B cell (primary cell): Measurements from ENCODE around the gene GABRA6. TPM values are rescaled to one million over a fixed set of nuclear protein-coding genes. Genes with fewer than 3 reads are reported as not detected.

ENCODE experiments used
- ATAC-seq: fragments of 200-7000 bp; cut with Tn5 transposase; one replicate; pipeline ENCODE4 v1.10.0; 2021; ENCODE audit warnings: low read depth, mild to moderate bottlenecking, moderate number of reproducible peaks, moderate library complexity
- CTCF ChIA-PET: fragments of 350-600 bp; sonication (Branson Sonifier 250); formaldehyde crosslinking; loops from one replicate; lab custom pipeline; 2021; ENCODE audit warnings: antibody characterized with exemption, inconsistent platforms; lab: Charles Lee
- POLR2A ChIA-PET: fragments of 350-600 bp; sonication (Branson Sonifier 250); formaldehyde crosslinking; loops from one replicate; lab custom pipeline; 2021; ENCODE audit warnings: antibody characterized with exemption; lab: Charles Lee
- DNase-seq: peaks from one replicate; pipeline ENCODE4 v3.0.0; 2013
- H2AFZ ChIP-seq: 2 replicates; pipeline ENCODE4 v1.6.1; 2012; ENCODE audit warnings: mild to moderate bottlenecking, low read depth, low read length; ENCODE audit not compliant: insufficient read depth, poor library complexity, severe bottlenecking
- H3K27ac ChIP-seq, 2 donors: 1 replicate in 1 of 2; 2 replicates in 1 of 2; pipeline ENCODE4 v1.5.1; 2012 to 2013; ENCODE audit warnings: low read length in 2 of 2, mild to moderate bottlenecking in 2 of 2, moderate library complexity in 1 of 2
- H3K27me3 ChIP-seq, 4 experiments: fragments of 200-600 bp in 1 of 4; sonication (generic) in 1 of 4; replicated peaks in 1 of 4; 1 replicate in 2 of 4; 2 replicates in 2 of 4; pipeline versions ENCODE4 v1.6.1 to v1.7.0; 2013 to 2016; ENCODE audit warnings: low read length in 3 of 4, mild to moderate bottlenecking in 2 of 4, mixed read lengths in 1 of 4, moderate library complexity in 1 of 4; ENCODE audit not compliant: insufficient read depth in 4 of 4, control insufficient read depth in 3 of 4; ENCODE audit errors: control extremely low read depth in 1 of 4
- H3K36me3 ChIP-seq, 2 experiments: replicated peaks in 1 of 2; 1 replicate in 1 of 2; 2 replicates in 1 of 2; pipeline versions ENCODE4 v1.6.1 to v1.7.1; 2013; ENCODE audit warnings: low read length in 1 of 2; ENCODE audit not compliant: insufficient read depth in 2 of 2, control insufficient read depth in 1 of 2; ENCODE audit errors: control extremely low read depth in 1 of 2, extremely low read depth in 1 of 2
- H3K4me1 ChIP-seq, 2 donors: fragments of 200-600 bp in 1 of 2; sonication (generic) in 1 of 2; 1 replicate in 1 of 2; 2 replicates in 1 of 2; pipeline versions ENCODE4 v1.5.1 to v1.6.1; 2013 to 2017; ENCODE audit warnings: low read length in 2 of 2; ENCODE audit not compliant: control insufficient read depth in 2 of 2, insufficient read depth in 2 of 2
- H3K4me2 ChIP-seq: replicated peaks from 2 replicates; pipeline ENCODE3; 2012; ENCODE audit warnings: mild to moderate bottlenecking, low read depth, low read length; ENCODE audit not compliant: poor library complexity, severe bottlenecking
- H3K4me3 ChIP-seq, 5 experiments: fragments of 200-600 bp in 1 of 5; sonication (generic) in 1 of 5; 1 replicate in 3 of 5; 2 replicates in 2 of 5; pipeline versions ENCODE4 v1.5.1 to v1.7.0; 2011 to 2016; ENCODE audit warnings: low read length in 4 of 5, mild to moderate bottlenecking in 4 of 5, low read depth in 2 of 5, control low read depth in 1 of 5, moderate library complexity in 1 of 5; ENCODE audit not compliant: insufficient read depth in 1 of 5; ENCODE audit errors: control extremely low read depth in 1 of 5, extremely low read depth in 1 of 5
- H3K79me2 ChIP-seq: fragments of 200-600 bp; sonication (generic); one replicate; pipeline ENCODE4 v1.6.0; 2016; ENCODE audit warnings: low read length; ENCODE audit not compliant: control insufficient read depth, insufficient read depth
- H3K9ac ChIP-seq: fragments of 200-600 bp; sonication (generic); 2 replicates; pipeline ENCODE4 v1.6.1; 2017; ENCODE audit warnings: mild to moderate bottlenecking, low read length, moderate library complexity
- H3K9me3 ChIP-seq, 3 donors: one replicate each; pipeline versions ENCODE4 v1.6.1 to v1.7.1; 2013; ENCODE audit warnings: low read length in 2 of 3; ENCODE audit not compliant: control insufficient read depth in 2 of 3, insufficient read depth in 1 of 3; ENCODE audit errors: control extremely low read depth in 1 of 3
- H4K20me1 ChIP-seq: 2 replicates; pipeline ENCODE4 v1.6.0; 2012; ENCODE audit warnings: mild to moderate bottlenecking, low read length; ENCODE audit not compliant: insufficient read depth, control insufficient read depth, poor library complexity, severe bottlenecking
- H3K27ac Mint-ChIP-seq: one replicate; pipeline ENCODE4 v1.8.0; 2021; ENCODE audit warnings: mixed read lengths
- H3K27me3 Mint-ChIP-seq: one replicate; pipeline ENCODE4 v1.8.0; 2021; ENCODE audit warnings: mixed read lengths
- H3K4me1 Mint-ChIP-seq: one replicate; pipeline ENCODE4 v1.8.0; 2021; ENCODE audit warnings: mixed read lengths
- H3K4me3 Mint-ChIP-seq: one replicate; pipeline ENCODE4 v1.8.0; 2021; ENCODE audit warnings: mixed read lengths
- H3K9me3 Mint-ChIP-seq: one replicate; pipeline ENCODE4 v1.8.0; 2022; ENCODE audit warnings: mixed read lengths; ENCODE audit not compliant: insufficient read depth
- EZH2 ChIP-seq: IDR thresholded peaks from 2 replicates; pipeline ENCODE4 v1.6.1; 2012; ENCODE audit warnings: borderline replicate concordance, low read depth, mild to moderate bottlenecking, moderate library complexity, low read length; ENCODE audit not compliant: insufficient read depth, poor library complexity, severe bottlenecking
- WGBS: methylation state at CpG from one replicate; pipeline ENCODE4 v1.1.5; 2013; ENCODE audit warnings: missing lambda C conversion rate; ENCODE audit not compliant: insufficient coverage; 5-methylcytosine and 5-hydroxymethylcytosine counted together
- intact Hi-C: fragments of 100-400 bp; cut with micrococcal nuclease; formaldehyde crosslinking; loops from one replicate; pipeline ENCODE4 v1.10.0; 2022
- polyA plus RNA-seq: library from polyadenylated mRNA; depleted of rRNA; stranded (reverse); fragments of >200 nt; gene quantifications from 2 replicates; pipeline ENCODE4 v1.2.3, GENCODE V29; 2012
- total RNA-seq, 2 donors: library from RNA; stranded (reverse); fragments of 120-200 nt in 1 of 2; gene quantifications; 1 replicate in 1 of 2; 2 replicates in 1 of 2; pipeline versions ENCODE4 v1.2.3 to v1.2.4, GENCODE V29; 2013 to 2022
- TF ChIP-seq, protein P1 (sequence below): fragments of 200-600 bp; IDR thresholded peaks from one replicate; pipeline ENCODE4 v1.8.0; 2022; ENCODE audit warnings: antibody characterized with exemption, mild to moderate bottlenecking

Gene GABRA6
- total and polyA plus RNA-seq, 2 donors (not counting 1 experiment from before 2014, with no cell fraction given), result not detected

- Mint-ChIP-seq H3K4me1 (no peaks in the 10 kb centered on the region), H3K27ac (no peak overlapping the region), H3K9me3 (no peaks in the 10 kb centered on the region), H3K27me3 (no peaks in the 10 kb centered on the region), H3K4me3 (no peak overlapping the region)
- no peak for ATAC-seq
- ChIA-PET POLR2A (no interaction called here), CTCF (no interaction called here)
- 0% methylated on average over 1 of the region's 3 CpGs for WGBS
- Histone ChIP-seq H3K4me3 (no peak overlapping the region), H3K36me3 (no peaks in the 10 kb centered on the region), H3K9me3 (peaks cover 0 to 17% (median 0%) of the 10 kb centered on the region in 3 donors), H3K27ac (no peak overlapping the region), H2AFZ (no peak overlapping the region), H3K4me1 (no peaks in the 10 kb centered on the region), H3K4me2 (no peak overlapping the region), H3K79me2 (no peaks in the 10 kb centered on the region), H3K27me3 (no peaks in the 10 kb centered on the region), H4K20me1 (no peaks in the 10 kb centered on the region), H3K9ac (no peak overlapping the region)
- DNase-seq, result no peak
- TF ChIP-seq, protein P1, sequence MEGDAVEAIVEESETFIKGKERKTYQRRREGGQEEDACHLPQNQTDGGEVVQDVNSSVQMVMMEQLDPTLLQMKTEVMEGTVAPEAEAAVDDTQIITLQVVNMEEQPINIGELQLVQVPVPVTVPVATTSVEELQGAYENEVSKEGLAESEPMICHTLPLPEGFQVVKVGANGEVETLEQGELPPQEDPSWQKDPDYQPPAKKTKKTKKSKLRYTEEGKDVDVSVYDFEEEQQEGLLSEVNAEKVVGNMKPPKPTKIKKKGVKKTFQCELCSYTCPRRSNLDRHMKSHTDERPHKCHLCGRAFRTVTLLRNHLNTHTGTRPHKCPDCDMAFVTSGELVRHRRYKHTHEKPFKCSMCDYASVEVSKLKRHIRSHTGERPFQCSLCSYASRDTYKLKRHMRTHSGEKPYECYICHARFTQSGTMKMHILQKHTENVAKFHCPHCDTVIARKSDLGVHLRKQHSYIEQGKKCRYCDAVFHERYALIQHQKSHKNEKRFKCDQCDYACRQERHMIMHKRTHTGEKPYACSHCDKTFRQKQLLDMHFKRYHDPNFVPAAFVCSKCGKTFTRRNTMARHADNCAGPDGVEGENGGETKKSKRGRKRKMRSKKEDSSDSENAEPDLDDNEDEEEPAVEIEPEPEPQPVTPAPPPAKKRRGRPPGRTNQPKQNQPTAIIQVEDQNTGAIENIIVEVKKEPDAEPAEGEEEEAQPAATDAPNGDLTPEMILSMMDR, result no peak
- no peak for TF ChIP-seq EZH2
- intact Hi-C loops, result no loop called here
Measured at GRCh38 chr5:161745392-161745791, 59.9 kb downstream of the GABRA6 start.

GRCh38 chr5:161751265-161751664 is 65.7 kb downstream of the GABRA6 start:
- Histone ChIP-seq H3K79me2 (no peaks in the 10 kb centered on the region), H3K27ac (no peak overlapping the region), H3K4me3 (no peak overlapping the region), H3K27me3 (no peaks in the 10 kb centered on the region), H3K9me3 (peaks cover 0 to under 1% (median 0%) of the 10 kb centered on the region in 3 donors), H3K4me2 (no peak overlapping the region), H4K20me1 (no peaks in the 10 kb centered on the region), H3K9ac (no peak overlapping the region), H2AFZ (no peak overlapping the region), H3K36me3 (no peaks in the 10 kb centered on the region), H3K4me1 (no peaks in the 10 kb centered on the region)
- DNase-seq (no peak), ATAC-seq (no peak)
- no peak for TF ChIP-seq EZH2
- TF ChIP-seq, protein P1, result no peak
- WGBS, result 89% methylated on average over 10 of the region's 10 CpGs
- CTCF ChIA-PET, result no interaction called here
- H3K27me3 Mint-ChIP-seq, result no peaks in the 10 kb centered on the region
- POLR2A ChIA-PET, result no interaction called here
- intact Hi-C loops, result no loop called here
- H3K27ac Mint-ChIP-seq, result no peak overlapping the region
- no peak overlapping the region for H3K4me3 Mint-ChIP-seq
- no peaks in the 10 kb centered on the region for H3K4me1 Mint-ChIP-seq
- H3K9me3 Mint-ChIP-seq, result peaks cover 3% of the 10 kb centered on the region

Other genes with a start within 250 kb of the GABRA6 start
- gene GABRB2, start 139.0 kb upstream of the GABRA6 start, total RNA-seq, result 0.05 and 0.15 TPM in 2 replicates
- 0.16 TPM in 1 of 2 replicates, not detected in the other for gene GABRB2, start 139.0 kb upstream of the GABRA6 start, polyA plus RNA-seq
- gene GABRA1, start 162.4 kb downstream of the GABRA6 start, total RNA-seq, result not detected in 2 replicates
- gene GABRA1, start 162.4 kb downstream of the GABRA6 start, polyA plus RNA-seq, result not detected in 2 replicates